ENCODE data around the gene CD82.

GRCh38 chr11:44571871-44572270 lies 6.4 kb downstream of the CD82 start:
- TF ChIP-seq CTCF (optimal IDR thresholded peaks at IDR 0.05 in 1 of 3, IDR thresholded peaks at IDR 0.05 in 1 of 3, conservative IDR thresholded peaks at IDR 0.05 in 1 of 3; ENCODE audit: extremely low read depth in 1 of 3, insufficient read depth in 2 of 3, low read length in 3 of 3) (no peak), EZH2 (IDR thresholded peaks at IDR 0.05; ENCODE audit: low read length) (no peak)
